GM12875 (cell line): ENCODE results near the gene NHLRC2.

Experiments used
- H3K4me3 ChIP-seq: one replicate; pipeline ENCODE4 v1.5.1; 2011; ENCODE audit warnings: low read depth, low read length, control low read depth
- TF ChIP-seq, protein P1 (sequence below): IDR thresholded peaks from 2 replicates; pipeline ENCODE4 v1.5.1; 2011; ENCODE audit warnings: low read depth, mild to moderate bottlenecking, control low read depth, inconsistent platforms, low read length, moderate library complexity, borderline replicate concordance; ENCODE audit not compliant: insufficient read depth

NHLRC2 gene

DNA sequence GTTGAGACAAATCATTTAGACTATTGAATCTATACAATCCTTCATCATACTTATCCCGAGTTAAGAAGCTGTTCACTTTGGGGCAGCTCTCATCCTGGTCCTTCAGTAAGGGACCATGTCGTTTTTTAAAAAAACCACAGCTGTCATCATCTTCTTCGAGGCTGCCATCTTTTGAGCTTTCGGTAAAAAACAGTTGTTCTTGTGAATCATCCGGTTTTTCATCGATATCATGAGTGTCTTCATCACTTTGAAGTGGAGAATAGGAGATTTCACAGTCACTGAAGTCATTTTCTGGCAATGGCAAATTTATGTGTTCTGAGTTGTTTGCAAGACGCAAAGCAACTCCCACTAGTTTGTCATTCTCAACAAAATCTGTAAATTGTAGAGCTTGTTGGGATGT is 4.5 kb upstream of the NHLRC2 start:
- H3K4me3 ChIP-seq, result no peak overlapping the region
- TF ChIP-seq, protein P1, sequence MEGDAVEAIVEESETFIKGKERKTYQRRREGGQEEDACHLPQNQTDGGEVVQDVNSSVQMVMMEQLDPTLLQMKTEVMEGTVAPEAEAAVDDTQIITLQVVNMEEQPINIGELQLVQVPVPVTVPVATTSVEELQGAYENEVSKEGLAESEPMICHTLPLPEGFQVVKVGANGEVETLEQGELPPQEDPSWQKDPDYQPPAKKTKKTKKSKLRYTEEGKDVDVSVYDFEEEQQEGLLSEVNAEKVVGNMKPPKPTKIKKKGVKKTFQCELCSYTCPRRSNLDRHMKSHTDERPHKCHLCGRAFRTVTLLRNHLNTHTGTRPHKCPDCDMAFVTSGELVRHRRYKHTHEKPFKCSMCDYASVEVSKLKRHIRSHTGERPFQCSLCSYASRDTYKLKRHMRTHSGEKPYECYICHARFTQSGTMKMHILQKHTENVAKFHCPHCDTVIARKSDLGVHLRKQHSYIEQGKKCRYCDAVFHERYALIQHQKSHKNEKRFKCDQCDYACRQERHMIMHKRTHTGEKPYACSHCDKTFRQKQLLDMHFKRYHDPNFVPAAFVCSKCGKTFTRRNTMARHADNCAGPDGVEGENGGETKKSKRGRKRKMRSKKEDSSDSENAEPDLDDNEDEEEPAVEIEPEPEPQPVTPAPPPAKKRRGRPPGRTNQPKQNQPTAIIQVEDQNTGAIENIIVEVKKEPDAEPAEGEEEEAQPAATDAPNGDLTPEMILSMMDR, result no peak

DNA sequence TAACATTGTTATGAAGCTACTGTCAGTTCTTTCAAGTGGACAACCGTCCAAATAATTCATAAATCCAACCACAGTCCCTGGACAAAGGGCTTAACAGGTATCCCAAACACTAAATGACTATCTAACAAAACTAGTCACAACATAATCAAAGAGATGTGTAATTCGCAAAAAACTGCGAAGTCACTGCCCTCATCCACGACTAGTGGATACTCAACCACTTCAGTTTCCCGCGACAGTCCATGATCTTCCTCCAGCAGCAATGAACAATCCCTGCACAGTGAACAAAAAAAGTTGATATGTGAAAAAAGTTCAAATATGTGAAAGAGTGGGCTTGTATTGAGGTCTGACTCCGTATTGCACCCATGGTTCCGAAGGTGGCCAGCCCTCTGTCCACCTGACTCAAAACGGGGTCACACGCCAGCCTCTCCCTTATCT is 866 bp upstream of the NHLRC2 start:
- TF ChIP-seq, protein P1, result no peak
- peak overlapping the region; percentile 91 for H3K4me3 ChIP-seq

DNA sequence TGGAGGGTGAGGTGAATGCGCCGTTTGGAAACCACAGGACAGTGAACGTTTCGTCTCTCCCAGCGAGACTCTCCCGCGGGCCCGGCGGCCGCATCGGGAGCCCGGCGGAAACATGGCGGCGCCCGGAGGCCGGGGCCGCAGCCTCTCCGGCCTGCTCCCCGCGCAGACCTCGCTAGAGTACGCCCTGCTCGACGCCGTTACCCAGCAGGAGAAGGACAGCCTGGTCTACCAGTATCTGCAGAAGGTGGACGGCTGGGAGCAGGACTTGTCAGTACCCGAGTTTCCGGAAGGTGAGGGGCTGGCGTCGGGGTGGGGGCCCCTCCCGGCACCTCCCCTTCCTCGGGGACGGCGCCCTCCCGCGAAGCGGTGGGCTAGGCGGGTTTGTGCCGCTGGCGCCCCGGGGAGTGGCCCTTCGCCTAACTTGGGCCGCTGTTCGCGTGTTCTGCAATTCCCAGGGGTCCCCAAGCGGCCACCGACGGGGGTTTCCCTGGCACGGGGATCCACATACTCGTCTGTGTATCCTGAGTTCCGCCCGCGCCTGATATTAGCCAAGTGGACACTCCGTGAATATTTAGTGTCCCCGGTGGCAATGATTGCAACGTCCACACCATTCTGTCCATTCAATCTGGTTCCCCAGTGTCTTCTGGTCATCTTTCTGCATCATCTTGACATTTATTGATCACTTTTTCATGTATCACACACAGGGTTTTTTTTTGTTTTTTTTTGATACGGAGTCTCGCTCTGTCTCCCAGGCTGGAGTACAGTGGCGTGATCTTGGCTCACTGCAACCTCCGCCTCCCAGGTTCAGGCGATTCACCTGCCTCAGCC is 514 bp downstream of the NHLRC2 start:
- TF ChIP-seq, protein P1, result no peak

DNA sequence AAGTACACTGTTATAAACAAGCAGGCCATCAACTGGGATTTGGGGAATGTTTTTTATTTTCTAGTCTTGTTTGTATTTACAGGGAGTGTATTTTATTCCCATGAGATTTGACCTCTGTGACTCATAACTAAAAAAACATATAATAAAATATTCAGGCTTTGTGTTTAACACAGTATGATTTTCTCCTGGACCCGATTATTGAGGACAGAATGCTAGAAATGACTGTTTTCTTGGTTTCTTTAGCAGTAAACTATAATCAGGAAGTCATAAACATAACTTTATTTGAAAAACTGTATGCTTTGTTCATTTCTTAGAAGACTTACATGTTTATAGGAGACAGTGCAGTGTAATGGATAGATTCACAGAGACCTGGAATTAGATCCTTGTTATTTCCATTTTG is 2.1 kb downstream of the NHLRC2 start:
- peak overlapping the region; percentile 91 for H3K4me3 ChIP-seq
- TF ChIP-seq, protein P1, result no peak

More for the DNA sequence above, 514 bp downstream of the NHLRC2 start:
- H3K4me3 ChIP-seq, result peak overlapping the region; percentile 91

DNA sequence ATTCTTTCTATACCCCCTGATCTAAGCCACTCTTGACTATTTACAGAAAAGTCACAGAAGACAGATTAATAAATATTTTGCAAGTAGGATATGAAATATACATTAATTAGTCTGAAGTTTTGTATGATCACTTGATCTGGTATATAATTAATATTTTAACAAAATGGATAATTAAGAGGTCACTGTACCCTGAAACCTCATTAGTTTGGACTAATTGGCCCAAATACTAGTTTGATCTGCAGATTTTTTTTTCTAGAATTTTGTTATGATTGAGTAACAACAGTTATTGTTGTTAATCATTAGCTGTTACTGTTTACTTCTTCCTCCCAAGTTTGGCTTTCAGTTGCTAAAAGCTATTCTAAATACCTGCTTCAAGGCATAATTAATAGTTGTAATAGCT is 2.7 kb downstream of the NHLRC2 start:
- H3K4me3 ChIP-seq, result peak overlapping the region; percentile 91
- TF ChIP-seq, protein P1, result no peak

DNA sequence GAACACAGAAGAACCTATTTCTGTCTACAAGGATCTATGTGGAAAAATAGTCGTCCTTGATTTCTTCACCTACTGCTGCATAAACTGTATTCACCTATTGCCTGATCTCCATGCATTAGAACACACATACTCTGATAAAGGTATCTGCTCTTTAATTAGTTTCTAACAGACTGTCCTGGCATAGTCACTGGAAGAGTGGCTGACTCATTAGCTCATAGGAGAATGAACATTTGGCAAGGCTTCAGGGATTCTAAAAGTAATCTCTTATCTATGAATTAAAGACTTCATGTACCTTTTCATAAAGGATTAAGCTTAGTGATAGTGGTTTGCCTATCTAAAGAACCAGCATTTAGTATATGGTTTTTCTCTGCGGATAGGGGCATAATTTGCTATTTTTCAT is 4.1 kb downstream of the NHLRC2 start:
- H3K4me3 ChIP-seq, result no peak overlapping the region
- TF ChIP-seq, protein P1, result no peak

DNA sequence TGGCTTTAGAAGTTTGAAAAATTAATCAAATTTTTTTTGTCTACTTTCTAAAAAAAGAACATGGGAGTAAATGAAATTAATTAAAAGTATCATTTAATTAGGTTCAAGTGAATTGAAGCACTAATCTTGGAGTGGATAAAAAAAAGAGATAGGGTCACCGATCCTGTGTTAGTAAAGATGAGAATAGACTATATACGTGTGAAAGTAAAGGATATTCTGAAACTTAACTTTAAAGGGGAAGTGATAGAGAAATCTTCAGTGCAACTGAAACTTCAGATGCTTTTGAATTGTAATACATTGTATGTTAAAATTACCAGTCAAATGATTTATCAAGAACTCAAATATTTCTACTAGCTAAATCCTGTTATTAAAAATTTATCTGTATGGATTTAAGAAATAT is 4.8 kb downstream of the NHLRC2 start:
- no peak overlapping the region for H3K4me3 ChIP-seq
- TF ChIP-seq, protein P1, result no peak
